GM12801 (cell line): ENCODE data around the gene RASIP1.

Experiments
- TF ChIP-seq, protein P1 (sequence below): IDR thresholded peaks from one replicate; pipeline ENCODE4 v1.5.1; 2011; ENCODE audit warnings: control low read depth; ENCODE audit not compliant: insufficient read length; ENCODE audit errors: extremely low read depth

RASIP1 gene

DNA sequence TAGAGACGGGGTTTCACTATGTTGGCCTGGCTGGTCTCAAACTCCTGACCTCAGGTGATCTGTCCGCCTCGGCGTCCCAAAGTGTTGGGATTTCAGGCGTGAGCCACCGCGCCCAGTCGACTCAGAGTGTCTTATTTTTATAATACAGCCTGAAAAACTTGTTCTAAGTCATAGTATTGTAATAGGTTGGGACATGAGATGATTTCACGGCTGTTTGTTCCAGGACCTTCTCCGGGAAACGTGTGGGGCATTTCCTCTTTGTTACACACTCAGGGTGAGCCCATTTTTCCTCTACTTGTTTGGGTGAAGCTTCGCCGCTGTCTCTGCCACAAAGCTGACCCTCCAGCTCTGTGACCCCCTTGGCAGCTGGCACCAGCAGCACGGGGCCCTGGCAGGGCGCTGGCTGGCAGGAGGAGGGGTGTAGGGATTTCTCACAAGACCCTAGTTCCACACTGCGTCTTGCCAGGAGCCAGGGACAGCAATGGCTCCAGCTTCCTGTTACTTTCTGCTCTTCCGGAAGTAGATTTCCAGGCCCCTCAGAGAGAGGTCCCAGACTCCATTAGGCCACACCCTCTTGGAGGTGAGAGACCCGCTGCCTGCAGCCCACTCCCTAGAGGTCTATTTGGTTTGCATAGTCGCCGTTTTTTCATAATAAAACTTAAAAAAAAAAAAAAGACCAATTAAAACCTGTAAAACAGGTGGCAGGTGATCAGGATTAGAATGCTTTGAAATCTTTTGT is 30.5 kb upstream of the RASIP1 start:
- TF ChIP-seq, protein P1, sequence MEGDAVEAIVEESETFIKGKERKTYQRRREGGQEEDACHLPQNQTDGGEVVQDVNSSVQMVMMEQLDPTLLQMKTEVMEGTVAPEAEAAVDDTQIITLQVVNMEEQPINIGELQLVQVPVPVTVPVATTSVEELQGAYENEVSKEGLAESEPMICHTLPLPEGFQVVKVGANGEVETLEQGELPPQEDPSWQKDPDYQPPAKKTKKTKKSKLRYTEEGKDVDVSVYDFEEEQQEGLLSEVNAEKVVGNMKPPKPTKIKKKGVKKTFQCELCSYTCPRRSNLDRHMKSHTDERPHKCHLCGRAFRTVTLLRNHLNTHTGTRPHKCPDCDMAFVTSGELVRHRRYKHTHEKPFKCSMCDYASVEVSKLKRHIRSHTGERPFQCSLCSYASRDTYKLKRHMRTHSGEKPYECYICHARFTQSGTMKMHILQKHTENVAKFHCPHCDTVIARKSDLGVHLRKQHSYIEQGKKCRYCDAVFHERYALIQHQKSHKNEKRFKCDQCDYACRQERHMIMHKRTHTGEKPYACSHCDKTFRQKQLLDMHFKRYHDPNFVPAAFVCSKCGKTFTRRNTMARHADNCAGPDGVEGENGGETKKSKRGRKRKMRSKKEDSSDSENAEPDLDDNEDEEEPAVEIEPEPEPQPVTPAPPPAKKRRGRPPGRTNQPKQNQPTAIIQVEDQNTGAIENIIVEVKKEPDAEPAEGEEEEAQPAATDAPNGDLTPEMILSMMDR = no peak

DNA sequence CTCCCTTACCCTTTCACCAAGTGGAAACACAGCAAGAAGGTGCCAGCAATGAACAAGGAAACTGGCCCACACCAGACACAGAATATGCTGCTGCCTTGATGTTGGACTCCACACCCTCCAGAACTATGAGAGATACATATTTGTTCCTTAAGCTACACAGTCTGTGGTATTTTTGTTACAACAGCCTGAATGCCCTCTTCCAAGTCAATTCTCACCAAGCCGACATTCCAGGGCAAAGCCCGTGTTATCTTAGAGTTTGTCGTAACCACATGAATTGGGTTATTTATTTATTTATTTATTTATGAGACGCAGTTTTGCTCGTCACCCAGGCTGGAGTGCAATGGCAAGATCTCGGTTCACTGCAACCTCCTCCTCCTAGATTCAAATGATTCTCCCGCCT is 29.9 kb upstream of the RASIP1 start:
- TF ChIP-seq, protein P1 = no peak

DNA sequence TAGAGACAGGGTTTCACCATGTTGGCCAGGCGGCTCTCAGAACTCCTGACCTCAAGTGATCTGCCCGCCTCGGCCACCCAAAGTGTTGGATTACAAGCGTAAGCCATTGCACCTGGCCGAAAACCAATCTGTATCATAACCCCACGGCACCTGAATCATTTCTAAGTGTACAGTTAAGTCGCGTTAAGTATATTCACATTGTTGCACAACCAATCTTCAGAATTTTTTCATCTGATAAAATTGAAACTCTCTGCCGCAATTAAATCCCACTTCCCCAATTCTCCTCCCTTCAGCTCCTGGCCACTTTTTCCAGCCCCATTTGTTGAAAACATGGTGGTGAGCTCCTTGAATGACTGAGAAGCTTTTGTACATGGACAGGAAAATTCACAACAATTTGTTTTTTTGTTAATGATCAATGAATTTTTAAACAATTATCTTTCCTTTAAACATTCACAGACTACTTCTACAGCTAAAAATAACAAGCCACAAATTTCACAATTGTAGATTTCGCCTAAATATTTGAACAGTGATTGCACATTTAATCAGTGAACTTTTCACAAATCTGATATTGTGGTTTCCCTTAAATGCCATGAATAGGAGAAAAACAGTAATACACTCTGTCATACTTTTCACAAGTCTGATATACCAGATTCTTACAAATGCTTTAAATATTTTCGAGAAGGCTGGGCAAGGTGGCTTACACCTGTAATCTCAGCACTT is 28.7 kb upstream of the RASIP1 start:
- TF ChIP-seq, protein P1 = no peak

DNA sequence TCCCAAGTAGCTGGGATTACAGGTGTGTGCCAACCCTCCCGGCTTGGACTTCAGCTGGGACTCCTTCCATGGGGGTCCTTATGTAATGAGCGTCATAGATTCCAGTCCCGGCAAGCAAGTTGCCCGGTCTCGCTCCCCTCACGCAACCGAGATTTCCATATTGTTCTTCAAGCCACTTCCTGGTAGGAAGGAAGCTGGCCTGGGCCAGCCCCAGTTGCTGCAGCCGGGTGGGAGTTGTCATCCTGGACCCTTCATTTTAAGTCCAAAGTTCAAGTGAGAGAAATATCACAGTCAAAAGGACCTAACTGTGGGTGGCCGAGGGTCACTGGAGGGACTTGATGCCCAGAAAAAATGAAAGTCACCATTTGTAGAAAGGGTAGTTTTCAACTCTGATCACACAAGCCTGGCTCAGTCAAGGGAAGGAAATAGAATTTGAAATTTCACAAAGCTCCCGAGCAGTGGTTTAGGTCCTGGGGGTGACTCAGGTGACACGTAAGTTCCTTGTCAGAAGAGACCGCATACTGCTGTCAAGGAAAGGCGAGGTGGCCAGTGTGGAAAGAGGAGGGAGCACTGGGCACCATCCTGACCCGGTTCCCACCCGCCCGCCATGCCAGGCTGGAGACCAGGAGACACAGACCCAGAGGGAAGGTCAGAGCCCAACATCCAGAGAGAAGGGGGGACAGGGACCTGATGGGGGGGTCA is 20.2 kb upstream of the RASIP1 start:
- TF ChIP-seq, protein P1 = no peak

DNA sequence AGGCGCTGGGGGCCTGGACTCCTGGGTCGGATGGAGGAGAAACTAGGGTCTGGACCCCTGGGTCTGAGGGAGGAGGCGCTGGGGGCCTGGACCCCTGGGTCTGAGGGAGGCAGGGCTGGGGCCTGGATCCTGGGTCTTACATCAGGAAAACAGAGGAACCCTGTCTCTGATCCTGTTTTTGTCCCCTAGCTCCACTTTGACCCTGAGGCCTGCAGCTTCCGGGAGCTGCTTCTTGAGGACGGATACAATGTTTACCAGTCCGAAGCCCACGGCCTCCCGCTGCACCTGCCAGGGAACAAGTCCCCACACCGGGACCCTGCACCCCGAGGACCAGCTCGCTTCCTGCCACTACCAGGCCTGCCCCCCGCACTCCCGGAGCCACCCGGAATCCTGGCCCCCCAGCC is 17.3 kb upstream of the RASIP1 start:
- TF ChIP-seq, protein P1 = no peak

DNA sequence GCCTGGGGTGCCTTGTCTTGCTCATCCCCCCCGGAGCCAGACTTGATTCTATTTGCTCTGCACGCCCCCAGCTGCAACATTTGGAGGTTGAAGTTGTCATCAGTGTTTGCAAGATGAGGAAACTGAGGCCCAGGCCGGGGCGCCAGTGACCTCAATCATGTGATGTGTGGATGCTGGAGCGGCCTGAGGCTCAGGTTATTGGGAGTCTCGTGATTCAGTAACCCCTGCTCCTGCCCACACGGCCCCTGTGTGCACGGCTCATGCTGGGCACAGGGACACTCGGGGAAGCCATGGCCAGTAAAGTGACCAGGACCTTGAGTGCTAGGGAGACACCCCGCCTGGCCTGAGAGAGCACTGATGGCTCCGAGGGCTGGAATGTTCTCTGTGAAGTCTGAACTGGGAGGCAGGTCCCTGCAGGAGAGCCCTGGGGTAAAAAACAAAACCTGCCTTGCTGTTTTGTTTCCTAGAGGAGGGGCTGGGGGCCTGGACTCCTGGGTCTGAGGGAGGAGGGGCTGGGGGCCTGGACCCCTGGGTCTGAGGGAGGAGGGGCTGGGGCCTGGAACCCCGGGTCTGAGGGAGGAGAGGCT is 16.8 kb upstream of the RASIP1 start:
- TF ChIP-seq, protein P1 = no peak

DNA sequence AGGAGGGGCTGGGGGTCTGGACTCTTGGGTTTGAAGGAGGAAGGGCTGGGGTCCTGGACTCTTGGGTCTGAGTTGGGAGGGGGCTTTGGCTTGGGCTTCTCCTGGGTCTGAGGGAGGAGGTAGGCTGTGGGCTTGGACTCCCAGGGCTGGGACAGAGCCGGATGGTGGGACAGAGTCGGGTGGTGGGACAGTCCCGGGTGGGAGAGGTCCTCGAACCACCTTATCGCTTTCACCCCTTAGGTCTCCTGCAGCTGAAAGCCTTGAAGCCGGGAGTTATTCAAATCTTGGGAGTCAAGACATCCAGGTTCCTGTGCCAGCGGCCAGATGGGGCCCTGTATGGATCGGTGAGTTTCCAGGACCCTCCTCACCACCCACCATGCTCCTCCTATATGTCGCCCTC is 16.3 kb upstream of the RASIP1 start:
- TF ChIP-seq, protein P1 = no peak
